Keratinocyte (primary cell): ENCODE results near the gene PLEKHB2. TPM values are rescaled to one million over a fixed set of nuclear protein-coding genes. Genes with fewer than 3 reads are reported as not detected.

Source experiments
- DNase-seq: peaks from one replicate; pipeline ENCODE4 v3.0.0-alpha.2; 2011; ENCODE audit warnings: low read depth, missing footprints, low spot score
- FAIRE-seq: peaks from 2 replicates; lab custom pipeline; 2011; peaks lifted over from hg19 to GRCh38; lab: Jason Lieb, UNC
- H2AFZ ChIP-seq: 2 replicates; pipeline ENCODE4 v1.6.0; 2012; ENCODE audit warnings: low read length, control low read depth, inconsistent platforms; ENCODE audit not compliant: control insufficient read depth
- H3K27ac ChIP-seq: 2 replicates; pipeline ENCODE4 v1.5.1; 2011; ENCODE audit warnings: low read length; ENCODE audit not compliant: control insufficient read depth, insufficient read depth
- H3K27me3 ChIP-seq: 3 replicates; pipeline ENCODE4 v1.6.0; 2011; ENCODE audit warnings: low read length; ENCODE audit not compliant: control insufficient read depth, insufficient read depth; ENCODE audit errors: extremely low read depth
- H3K36me3 ChIP-seq, 2 experiments: 2 replicates in 1 of 2; 3 replicates in 1 of 2; pipeline ENCODE4 v1.5.1; 2011; ENCODE audit warnings: low read length in 2 of 2, mild to moderate bottlenecking in 1 of 2; ENCODE audit not compliant: control insufficient read depth in 2 of 2, insufficient read depth in 2 of 2; ENCODE audit errors: extremely low read depth in 1 of 2
- H3K4me1 ChIP-seq: 3 replicates; pipeline ENCODE4 v1.5.1; 2011; ENCODE audit warnings: low read length; ENCODE audit not compliant: control insufficient read depth, insufficient read depth; ENCODE audit errors: extremely low read depth
- H3K4me2 ChIP-seq: 3 replicates; pipeline ENCODE4 v1.6.0; 2011; ENCODE audit warnings: low read depth, low read length; ENCODE audit not compliant: control insufficient read depth, insufficient read depth; ENCODE audit errors: extremely low read depth
- H3K4me3 ChIP-seq, 3 experiments: fragments of 200-600 bp in 1 of 3; sonication (generic) in 1 of 3; 2 replicates in 2 of 3; 3 replicates in 1 of 3; pipeline ENCODE4 v1.5.1; 2011 to 2016; ENCODE audit warnings: low read length in 3 of 3, mild to moderate bottlenecking in 3 of 3, control low read depth in 2 of 3, inconsistent platforms in 1 of 3, low read depth in 1 of 3, mixed read lengths in 1 of 3, mixed run types in 1 of 3, moderate library complexity in 1 of 3; ENCODE audit not compliant: control insufficient read depth in 2 of 3, insufficient read depth in 2 of 3; ENCODE audit errors: extremely low read depth in 1 of 3
- H3K79me2 ChIP-seq: 2 replicates; pipeline ENCODE4 v1.6.0; 2012; ENCODE audit warnings: low read length; ENCODE audit not compliant: control insufficient read depth, insufficient read depth
- H3K9ac ChIP-seq: 3 replicates; pipeline ENCODE4 v1.6.0; 2011; ENCODE audit warnings: low read length; ENCODE audit not compliant: control insufficient read depth, insufficient read depth; ENCODE audit errors: extremely low read depth
- H3K9me1 ChIP-seq: 3 replicates; pipeline ENCODE4 v1.6.0; 2011; ENCODE audit warnings: low read length; ENCODE audit not compliant: control insufficient read depth, insufficient read depth; ENCODE audit errors: extremely low read depth
- H3K9me3 ChIP-seq: 2 replicates; pipeline ENCODE4 v1.5.1; 2012; ENCODE audit warnings: low read depth, low read length; ENCODE audit not compliant: control insufficient read depth
- H4K20me1 ChIP-seq: 3 replicates; pipeline ENCODE4 v1.6.0; 2011; ENCODE audit warnings: low read length; ENCODE audit not compliant: control insufficient read depth, insufficient read depth; ENCODE audit errors: extremely low read depth
- CTCF ChIP-seq, 3 experiments: IDR thresholded peaks in 1 of 3; conservative IDR thresholded peaks in 1 of 3; optimal IDR thresholded peaks in 1 of 3; 2 replicates in 2 of 3; 3 replicates in 1 of 3; pipeline versions ENCODE3 to v1.5.1; 2011; ENCODE audit warnings: low read length in 3 of 3, mild to moderate bottlenecking in 3 of 3, moderate library complexity in 2 of 3, control low read depth in 1 of 3, inconsistent platforms in 1 of 3; ENCODE audit not compliant: insufficient read depth in 2 of 3; ENCODE audit errors: extremely low read depth in 1 of 3
- EZH2 ChIP-seq: IDR thresholded peaks from one replicate; pipeline ENCODE4 v1.6.1; 2012; ENCODE audit warnings: inconsistent platforms, mild to moderate bottlenecking, low read length, moderate library complexity
- dilution Hi-C: fragments of 300-500 bp; cut with MboI; formaldehyde crosslinking; loops from one replicate; pipeline ENCODE4 v1.7.0; 2020; ENCODE audit warnings: low sequenced_read_pairs; ENCODE audit not compliant: extremely low pct_ligation_motif_present
- polyA plus RNA-seq, 5 experiments: library from polyadenylated mRNA; depleted of rRNA in 3 of 5; stranded (reverse) in 3 of 5; stranded (forward) in 1 of 5; unstranded in 1 of 5; fragments of >200 nt; gene quantifications; 1 replicate in 1 of 5; 2 replicates in 3 of 5; 3 replicates in 1 of 5; pipeline versions ENCODE4 v1.2.1 to v1.2.3, GENCODE V29; 2011 to 2012; ENCODE audit warnings: missing spikeins in 2 of 5, low read depth in 1 of 5, low replicate concordance in 1 of 5

Gene PLEKHB2
- polyA plus RNA-seq, 1 donor (not counting 4 experiments of a cell fraction or from before 2014, with no cell fraction given) = 77.0 TPM

GRCh38 chr2:131093006-131093695 is 12.0 kb upstream of the PLEKHB2 start, which contains the start of gene FAM168B:
TSS of gene FAM168B (minus strand) at chr2:131093460. CDS start at chr2:131082646, 10,814 bp downstream.
- H4K20me1 ChIP-seq = no peaks in the 10 kb centered on the region
- peak within 1 kb of the TSS; percentile 79 for H2AFZ ChIP-seq
- dilution Hi-C loops = no loop called here
- H3K27ac ChIP-seq = peak within 1 kb of the TSS; percentile 88
- peaks cover 50% of the 10 kb centered on the region for H3K79me2 ChIP-seq
- TF ChIP-seq EZH2 = no peak
- TF ChIP-seq CTCF (optimal IDR thresholded peaks at IDR 0.05 in 1 of 3, IDR thresholded peaks at IDR 0.05 in 1 of 3, conservative IDR thresholded peaks at IDR 0.05 in 1 of 3; ENCODE audit: extremely low read depth in 1 of 3, insufficient read depth in 2 of 3, low read length in 3 of 3) = no peak
- peaks cover 0 to 2% of the 10 kb centered on the region in 2 experiments for H3K36me3 ChIP-seq
- H3K4me3 ChIP-seq = peak within 1 kb of the TSS; percentile 67 to 99 (median 92)
- DNase-seq (no peak), FAIRE-seq (no peak)
- H3K4me1 ChIP-seq = peaks cover 13% of the 10 kb centered on the region
- no peaks in the 10 kb centered on the region for H3K9me1 ChIP-seq
- H3K9ac ChIP-seq = peak within 1 kb of the TSS; percentile 93
- no peaks in the 10 kb centered on the region for H3K27me3 ChIP-seq
- H3K9me3 ChIP-seq = no peaks in the 10 kb centered on the region
- peak within 1 kb of the TSS; percentile 98 for H3K4me2 ChIP-seq

GRCh38 chr2:131093696-131094462 is 11.3 kb upstream of the PLEKHB2 start:
- Histone ChIP-seq H3K36me3 (peaks cover 0 to 2% of the 10 kb centered on the region in 2 experiments), H2AFZ (peak overlapping the region; percentile 79), H3K27me3 (no peaks in the 10 kb centered on the region), H3K9me1 (no peaks in the 10 kb centered on the region), H3K4me2 (peak overlapping the region; percentile 79), H3K4me1 (peaks cover 13% of the 10 kb centered on the region), H3K9me3 (no peaks in the 10 kb centered on the region), H4K20me1 (no peaks in the 10 kb centered on the region), H3K27ac (peak overlapping the region; percentile 88), H3K9ac (peak overlapping the region; percentile 93), H3K79me2 (peaks cover 43% of the 10 kb centered on the region), H3K4me3 (peak overlapping the region; percentile 56 to 99 (median 92))
- FAIRE-seq = no peak
- TF ChIP-seq CTCF (optimal IDR thresholded peaks at IDR 0.05 in 1 of 3, IDR thresholded peaks at IDR 0.05 in 1 of 3, conservative IDR thresholded peaks at IDR 0.05 in 1 of 3; ENCODE audit: extremely low read depth in 1 of 3, insufficient read depth in 2 of 3, low read length in 3 of 3) (no peak), EZH2 (no peak)
- dilution Hi-C loops = no loop called here
- no peak for DNase-seq
